ENCODE measurements around the gene PLCD3. TPM values are rescaled to one million over a fixed set of nuclear protein-coding genes. Genes with fewer than 3 reads are reported as not detected.

PLCD3 gene
- total and polyA plus RNA-seq, 2 of the 13 experiments (the other 11 are each of a cell fraction or from before 2014, with no cell fraction given), result 11.3 to 39.1 TPM

GRCh38 chr17:45161288-45162024 is 29.1 kb upstream of the PLCD3 start, which contains the start of gene HEXIM2 (continued):
- no peak for TF ChIP-seq ZNF597 (CRISPR knock-in tag; IDR thresholded peaks at IDR 0.05)
- peak; percentile 86; the same call in 1 of the 2 replicates for TF ChIP-seq SAFB2 (CRISPR knock-in tag; IDR thresholded peaks at IDR 0.05; ENCODE audit: borderline replicate concordance, low read depth)
- peak; percentile 99 for TF ChIP-seq ZNF761 (CRISPR knock-in tag; conservative IDR thresholded peaks at IDR 0.05)
- peak; percentile 91 for TF ChIP-seq U2AF1 (optimal IDR thresholded peaks at IDR 0.05; ENCODE audit: low read depth, low read length)
- TF ChIP-seq ZNF331 (CRISPR knock-in tag; IDR thresholded peaks at IDR 0.05), result peak; percentile 36
- peak; percentile 82; the same call in 1 of the 2 replicates for TF ChIP-seq ZNF251 (CRISPR knock-in tag; IDR thresholded peaks at IDR 0.05)
- peak; percentile 93; the same call in 1 of the 2 replicates for TF ChIP-seq AFF4 (CRISPR knock-in tag; IDR thresholded peaks at IDR 0.05)
- TF ChIP-seq, protein P1, sequence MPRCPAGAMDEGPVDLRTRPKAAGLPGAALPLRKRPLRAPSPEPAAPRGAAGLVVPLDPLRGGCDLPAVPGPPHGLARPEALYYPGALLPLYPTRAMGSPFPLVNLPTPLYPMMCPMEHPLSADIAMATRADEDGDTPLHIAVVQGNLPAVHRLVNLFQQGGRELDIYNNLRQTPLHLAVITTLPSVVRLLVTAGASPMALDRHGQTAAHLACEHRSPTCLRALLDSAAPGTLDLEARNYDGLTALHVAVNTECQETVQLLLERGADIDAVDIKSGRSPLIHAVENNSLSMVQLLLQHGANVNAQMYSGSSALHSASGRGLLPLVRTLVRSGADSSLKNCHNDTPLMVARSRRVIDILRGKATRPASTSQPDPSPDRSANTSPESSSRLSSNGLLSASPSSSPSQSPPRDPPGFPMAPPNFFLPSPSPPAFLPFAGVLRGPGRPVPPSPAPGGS (CRISPR knock-in tag; IDR thresholded peaks at IDR 0.05), result peak; percentile 77
- peak; percentile 92 for TF ChIP-seq KLF12 (CRISPR knock-in tag; IDR thresholded peaks at IDR 0.05; ENCODE audit: borderline replicate concordance)
- TF ChIP-seq NFE2L2 (IDR thresholded peaks at IDR 0.05; ENCODE audit: low read length), result no peak
- TF ChIP-seq NR1H2 (CRISPR knock-in tag; IDR thresholded peaks at IDR 0.05; ENCODE audit: borderline replicate concordance, low read depth), result no peak
- TF ChIP-seq, protein P2, sequence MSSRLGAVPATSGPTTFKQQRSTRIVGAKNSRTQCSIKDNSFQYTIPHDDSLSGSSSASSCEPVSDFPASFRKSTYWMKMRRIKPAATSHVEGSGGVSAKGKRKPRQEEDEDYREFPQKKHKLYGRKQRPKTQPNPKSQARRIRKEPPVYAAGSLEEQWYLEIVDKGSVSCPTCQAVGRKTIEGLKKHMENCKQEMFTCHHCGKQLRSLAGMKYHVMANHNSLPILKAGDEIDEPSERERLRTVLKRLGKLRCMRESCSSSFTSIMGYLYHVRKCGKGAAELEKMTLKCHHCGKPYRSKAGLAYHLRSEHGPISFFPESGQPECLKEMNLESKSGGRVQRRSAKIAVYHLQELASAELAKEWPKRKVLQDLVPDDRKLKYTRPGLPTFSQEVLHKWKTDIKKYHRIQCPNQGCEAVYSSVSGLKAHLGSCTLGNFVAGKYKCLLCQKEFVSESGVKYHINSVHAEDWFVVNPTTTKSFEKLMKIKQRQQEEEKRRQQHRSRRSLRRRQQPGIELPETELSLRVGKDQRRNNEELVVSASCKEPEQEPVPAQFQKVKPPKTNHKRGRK (CRISPR knock-in tag; IDR thresholded peaks at IDR 0.05), result 0 out of 2 replicates have a peak, but pooled peaks have one; percentile 11
- TF ChIP-seq SMARCE1 (IDR thresholded peaks at IDR 0.05; ENCODE audit: borderline replicate concordance), result no peak
- peak; percentile 91 for TF ChIP-seq KAT8 (CRISPR knock-in tag; IDR thresholded peaks at IDR 0.05)
- TF ChIP-seq CEBPB (IDR thresholded peaks at IDR 0.05; ENCODE audit: borderline replicate concordance, low read depth, low read length), result peak; percentile 20; the same call in 1 of the 2 replicates
- TF ChIP-seq SMAD3 (CRISPR knock-in tag; IDR thresholded peaks at IDR 0.05), result peak; percentile 13; the same call in 1 of the 2 replicates
- no peak; the same call in 1 of the 2 replicates for TF ChIP-seq ZFP41 (CRISPR knock-in tag; IDR thresholded peaks at IDR 0.05; ENCODE audit: borderline replicate concordance)
- peak; percentile 91; the same call in 1 of the 2 replicates for TF ChIP-seq GTF2F1 (IDR thresholded peaks at IDR 0.05; ENCODE audit: low read length)
- no peak for TF ChIP-seq NR3C1 (CRISPR knock-in tag; IDR thresholded peaks at IDR 0.05)
- 0 out of 2 replicates have a peak, but pooled peaks have one; percentile 41 for TF ChIP-seq ZNF557 (CRISPR knock-in tag; IDR thresholded peaks at IDR 0.05)
- peak; percentile 62; the same call in 1 of the 2 replicates for TF ChIP-seq TFDP1 (CRISPR knock-in tag; IDR thresholded peaks at IDR 0.05; ENCODE audit: borderline replicate concordance)
